ENCODE results near the gene NIF3L1.

NIF3L1 gene

DNA sequence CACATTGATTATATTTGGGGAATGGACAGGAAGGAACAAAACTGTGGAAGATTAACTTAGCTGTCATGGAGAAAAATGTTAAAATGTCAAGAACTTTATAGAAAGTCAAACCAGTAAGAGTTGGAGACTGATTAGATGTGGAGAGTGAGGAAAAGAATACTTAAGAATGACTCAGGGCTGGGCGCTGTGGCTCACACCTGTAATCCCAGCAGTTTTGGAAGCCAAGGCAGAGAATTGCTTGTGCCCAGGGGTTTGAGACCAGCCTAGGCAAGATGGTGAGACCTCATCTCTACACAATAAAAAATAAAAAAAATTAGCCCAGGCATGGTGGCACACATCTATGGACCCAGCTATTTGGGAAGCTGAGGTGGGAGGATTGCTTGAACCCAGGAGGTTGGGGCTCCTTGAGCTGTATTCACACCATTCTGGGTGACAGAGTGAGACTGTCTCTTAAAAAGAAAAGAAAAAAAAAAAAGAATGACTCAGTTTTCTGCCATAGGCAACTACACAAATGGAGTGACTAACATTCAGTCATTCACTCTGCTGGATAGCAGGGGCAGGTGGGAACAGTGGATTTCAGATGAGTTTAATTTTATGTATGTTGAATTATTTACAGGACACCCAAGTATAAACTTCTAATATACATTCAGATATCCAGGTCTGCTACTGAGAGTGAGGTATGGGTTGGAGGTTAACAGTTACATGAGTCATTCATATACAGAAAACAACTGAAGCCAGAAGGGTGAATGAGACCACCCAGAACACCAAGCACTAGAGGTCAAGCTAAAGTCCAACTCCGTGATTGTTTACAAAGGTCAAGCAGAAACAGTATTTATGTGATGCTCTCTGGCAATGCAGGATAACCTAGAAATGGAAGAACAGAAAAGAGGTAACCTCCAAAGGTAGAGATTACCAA, 40.4 kb downstream of the NIF3L1 start:
- no peak overlapping the region for H3K27ac ChIP-seq (ENCODE audit: low read depth, low read length, poor library complexity, severe bottlenecking)
- H3K36me3 ChIP-seq (ENCODE audit: insufficient read depth, low read length) = peaks cover 60% of the 10 kb centered on the region
- H2AFZ ChIP-seq (ENCODE audit: low read length) = no peak overlapping the region
- no peak overlapping the region for H3K9ac ChIP-seq (ENCODE audit: low read length)
- no peak for TF ChIP-seq EZH2 (IDR thresholded peaks at IDR 0.05; ENCODE audit: borderline replicate concordance, low read length)
- TF ChIP-seq, protein P1, sequence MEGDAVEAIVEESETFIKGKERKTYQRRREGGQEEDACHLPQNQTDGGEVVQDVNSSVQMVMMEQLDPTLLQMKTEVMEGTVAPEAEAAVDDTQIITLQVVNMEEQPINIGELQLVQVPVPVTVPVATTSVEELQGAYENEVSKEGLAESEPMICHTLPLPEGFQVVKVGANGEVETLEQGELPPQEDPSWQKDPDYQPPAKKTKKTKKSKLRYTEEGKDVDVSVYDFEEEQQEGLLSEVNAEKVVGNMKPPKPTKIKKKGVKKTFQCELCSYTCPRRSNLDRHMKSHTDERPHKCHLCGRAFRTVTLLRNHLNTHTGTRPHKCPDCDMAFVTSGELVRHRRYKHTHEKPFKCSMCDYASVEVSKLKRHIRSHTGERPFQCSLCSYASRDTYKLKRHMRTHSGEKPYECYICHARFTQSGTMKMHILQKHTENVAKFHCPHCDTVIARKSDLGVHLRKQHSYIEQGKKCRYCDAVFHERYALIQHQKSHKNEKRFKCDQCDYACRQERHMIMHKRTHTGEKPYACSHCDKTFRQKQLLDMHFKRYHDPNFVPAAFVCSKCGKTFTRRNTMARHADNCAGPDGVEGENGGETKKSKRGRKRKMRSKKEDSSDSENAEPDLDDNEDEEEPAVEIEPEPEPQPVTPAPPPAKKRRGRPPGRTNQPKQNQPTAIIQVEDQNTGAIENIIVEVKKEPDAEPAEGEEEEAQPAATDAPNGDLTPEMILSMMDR (IDR thresholded peaks at IDR 0.05; ENCODE audit: low read length) = no peak
- H3K79me2 ChIP-seq (ENCODE audit: insufficient read depth, low read length) = no peaks in the 10 kb centered on the region
- H3K27me3 ChIP-seq (ENCODE audit: insufficient read depth, low read length) = no peaks in the 10 kb centered on the region
- no peaks in the 10 kb centered on the region for H3K9me2 ChIP-seq (ENCODE audit: low read depth, low read length)
- no peaks in the 10 kb centered on the region for H3K9me3 ChIP-seq (ENCODE audit: low read length)
- H3K4me3 ChIP-seq (ENCODE audit: low read depth, low read length, poor library complexity, severe bottlenecking) = no peak overlapping the region
- H3K4me1 ChIP-seq (ENCODE audit: insufficient read depth, low read length, severe bottlenecking) = no peaks in the 10 kb centered on the region
- H3K4me2 ChIP-seq (ENCODE audit: low read length) = no peak overlapping the region
- H4K20me1 ChIP-seq (ENCODE audit: insufficient read depth, low read length) = no peaks in the 10 kb centered on the region
- H3F3A ChIP-seq (ENCODE audit: insufficient read depth, low read length) = no peaks in the 10 kb centered on the region

DNA sequence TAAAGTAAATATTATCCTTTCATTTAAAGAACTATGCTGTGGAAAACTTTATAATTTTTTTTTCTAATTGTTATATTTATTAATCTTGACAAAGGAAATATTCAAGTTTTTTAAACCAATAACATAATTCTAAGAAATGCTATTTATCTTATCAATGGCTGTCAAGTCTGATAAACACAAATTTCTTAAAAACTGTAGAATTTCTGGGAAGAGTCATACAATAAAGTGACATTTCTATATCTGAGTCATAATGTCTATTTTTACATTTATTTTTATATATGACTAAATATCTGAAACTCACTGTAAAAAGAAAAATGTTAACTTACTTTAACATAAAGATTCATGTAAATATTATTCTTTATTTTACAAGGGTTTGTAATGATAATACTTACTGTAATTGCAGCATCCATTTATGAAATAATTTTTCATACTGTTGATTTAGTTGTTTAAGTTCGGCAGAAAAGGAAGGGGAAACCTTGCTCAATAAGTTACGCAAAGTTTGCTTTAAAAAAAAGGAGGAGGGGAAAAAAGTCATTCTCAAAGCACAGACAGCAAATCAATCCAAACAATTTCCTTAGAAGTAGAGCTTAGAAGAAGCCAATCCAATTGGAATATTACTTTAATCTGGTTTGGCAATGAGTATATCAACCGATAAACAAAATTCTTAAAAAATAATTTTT, 41.9 kb downstream of the NIF3L1 start:
- H2AFZ ChIP-seq (ENCODE audit: low read length) = no peak overlapping the region
- H3K4me1 ChIP-seq (ENCODE audit: insufficient read depth, low read length, severe bottlenecking) = no peaks in the 10 kb centered on the region
- H3K79me2 ChIP-seq (ENCODE audit: insufficient read depth, low read length) = no peaks in the 10 kb centered on the region
- H3F3A ChIP-seq (ENCODE audit: insufficient read depth, low read length) = no peaks in the 10 kb centered on the region
- H3K9me2 ChIP-seq (ENCODE audit: low read depth, low read length) = no peaks in the 10 kb centered on the region
- no peak overlapping the region for H3K4me3 ChIP-seq (ENCODE audit: low read depth, low read length, poor library complexity, severe bottlenecking)
- H3K27me3 ChIP-seq (ENCODE audit: insufficient read depth, low read length) = no peaks in the 10 kb centered on the region
- H4K20me1 ChIP-seq (ENCODE audit: insufficient read depth, low read length) = no peaks in the 10 kb centered on the region
- no peak overlapping the region for H3K4me2 ChIP-seq (ENCODE audit: low read length)
- no peak overlapping the region for H3K27ac ChIP-seq (ENCODE audit: low read depth, low read length, poor library complexity, severe bottlenecking)
- no peaks in the 10 kb centered on the region for H3K9me3 ChIP-seq (ENCODE audit: low read length)
- no peak overlapping the region for H3K9ac ChIP-seq (ENCODE audit: low read length)
- TF ChIP-seq EZH2 (IDR thresholded peaks at IDR 0.05; ENCODE audit: borderline replicate concordance, low read length) = no peak
- TF ChIP-seq, protein P1 (IDR thresholded peaks at IDR 0.05; ENCODE audit: low read length) = no peak
- peaks cover 58% of the 10 kb centered on the region for H3K36me3 ChIP-seq (ENCODE audit: insufficient read depth, low read length)

DNA sequence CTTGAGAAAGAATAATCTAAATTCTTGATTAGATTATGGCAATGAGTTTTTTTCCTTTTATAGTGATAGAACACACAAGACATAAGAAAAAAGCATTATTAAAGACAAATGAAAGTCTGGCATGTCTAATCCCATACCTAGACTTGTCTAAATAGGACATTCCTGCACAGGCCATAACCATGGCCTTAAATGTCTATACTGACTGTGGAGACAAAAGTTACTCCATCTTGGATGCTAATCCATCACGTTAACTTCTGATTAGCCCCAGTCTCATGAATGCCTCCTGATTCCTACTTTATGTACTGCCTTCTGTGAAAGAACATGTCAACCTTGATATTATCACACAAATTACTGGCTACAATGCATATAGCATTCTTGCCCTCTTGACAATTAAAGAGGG, 50.7 kb downstream of the NIF3L1 start:
- TF ChIP-seq, protein P1 (IDR thresholded peaks at IDR 0.05; ENCODE audit: low read length) = no peak
- no peak for TF ChIP-seq EZH2 (IDR thresholded peaks at IDR 0.05; ENCODE audit: borderline replicate concordance, low read length)
- H3K36me3 ChIP-seq (ENCODE audit: insufficient read depth, low read length) = peaks cover 91% of the 10 kb centered on the region
- no peaks in the 10 kb centered on the region for H3F3A ChIP-seq (ENCODE audit: insufficient read depth, low read length)
- no peak overlapping the region for H3K4me3 ChIP-seq (ENCODE audit: low read depth, low read length, poor library complexity, severe bottlenecking)
- H3K9ac ChIP-seq (ENCODE audit: low read length) = no peak overlapping the region
- no peaks in the 10 kb centered on the region for H3K79me2 ChIP-seq (ENCODE audit: insufficient read depth, low read length)
- no peak overlapping the region for H3K27ac ChIP-seq (ENCODE audit: low read depth, low read length, poor library complexity, severe bottlenecking)
- H3K9me2 ChIP-seq (ENCODE audit: low read depth, low read length) = no peaks in the 10 kb centered on the region
- H4K20me1 ChIP-seq (ENCODE audit: insufficient read depth, low read length) = no peaks in the 10 kb centered on the region
- H3K4me1 ChIP-seq (ENCODE audit: insufficient read depth, low read length, severe bottlenecking) = no peaks in the 10 kb centered on the region
- no peaks in the 10 kb centered on the region for H3K27me3 ChIP-seq (ENCODE audit: insufficient read depth, low read length)
- H2AFZ ChIP-seq (ENCODE audit: low read length) = no peak overlapping the region
- no peaks in the 10 kb centered on the region for H3K9me3 ChIP-seq (ENCODE audit: low read length)
- H3K4me2 ChIP-seq (ENCODE audit: low read length) = no peak overlapping the region
